K562 (cell line): ENCODE results near the gene PFKFB2. TPM values are rescaled to one million over a fixed set of nuclear protein-coding genes. Genes with fewer than 3 reads are reported as not detected.

Experiments used
- ARNT ChIP-seq, 2 experiments: fragments of 450-650 bp; IDR thresholded peaks; 2 replicates each; pipeline ENCODE4 v1.6.1; 2016; ENCODE audit warnings: mild to moderate bottlenecking in 1 of 2
- ATF1 ChIP-seq, 2 experiments: fragments of 450-650 bp in 1 of 2; IDR thresholded peaks; 2 replicates each; pipeline ENCODE4 v1.6.1; 2016; ENCODE audit warnings: missing compliant biosample characterization in 1 of 2, missing genetic modification characterization in 1 of 2
- FOXA1 ChIP-seq: fragments of 450-650 bp; IDR thresholded peaks from 2 replicates; pipeline ENCODE4 v1.6.1; 2016; ENCODE audit warnings: mild to moderate bottlenecking, borderline replicate concordance
- FOXM1 ChIP-seq, 2 experiments: fragments of 450-650 bp in 1 of 2; sonication (generic) in 1 of 2; formaldehyde crosslinking in 1 of 2; IDR thresholded peaks; 2 replicates each; pipeline versions ENCODE4 v1.6.1 to v1.9.0; 2017 to 2022; ENCODE audit warnings: low read depth in 2 of 2, mild to moderate bottlenecking in 2 of 2, missing genetic modification reagents in 1 of 2, moderate library complexity in 1 of 2
- HIVEP1 ChIP-seq: fragments of 250-450 bp; sonication (Bioruptor Pico); IDR thresholded peaks from 2 replicates; pipeline ENCODE4 v1.4.0; 2020; ENCODE audit warnings: mild to moderate bottlenecking
- IFI16 ChIP-seq: fragments of 250-450 bp; sonication (Bioruptor Pico); IDR thresholded peaks from 2 replicates; pipeline ENCODE4 v2.1.2; 2022; ENCODE audit warnings: mild to moderate bottlenecking, inconsistent platforms
- KLF16 ChIP-seq: IDR thresholded peaks from 2 replicates; pipeline ENCODE4 v1.6.1; 2016; ENCODE audit warnings: antibody characterized with exemption
- MED1 ChIP-seq: sonication (generic); formaldehyde crosslinking; IDR thresholded peaks from 2 replicates; pipeline ENCODE4 v1.8.1; 2023; ENCODE audit warnings: missing genetic modification reagents, borderline replicate concordance
- NFATC3 ChIP-seq: fragments of 450-650 bp; IDR thresholded peaks from 2 replicates; pipeline ENCODE4 v1.6.1; 2017; ENCODE audit warnings: mild to moderate bottlenecking
- POLR2AphosphoS5 ChIP-seq: IDR thresholded peaks from 2 replicates; pipeline ENCODE4 v1.6.1; 2011; ENCODE audit warnings: mild to moderate bottlenecking, low read depth, low read length, moderate library complexity; ENCODE audit not compliant: control insufficient read depth, insufficient read depth
- STAT5B ChIP-seq: fragments of 250-450 bp; sonication (Bioruptor Pico); IDR thresholded peaks from 2 replicates; pipeline ENCODE4 v1.8.0; 2021; ENCODE audit warnings: mild to moderate bottlenecking, inconsistent platforms
- TAF7 ChIP-seq: fragments of 450-650 bp; IDR thresholded peaks from 2 replicates; pipeline ENCODE4 v1.6.1; 2016; ENCODE audit warnings: missing genetic modification characterization, missing compliant biosample characterization
- U2AF2 ChIP-seq: fragments of 200-400 bp; formaldehyde crosslinking; optimal IDR thresholded peaks from 2 replicates; pipeline ENCODE3; 2017; ENCODE audit warnings: low read depth, mild to moderate bottlenecking, low read length
- ZNF354B ChIP-seq: fragments of 250-450 bp; sonication (Bioruptor Pico); IDR thresholded peaks from 2 replicates; pipeline ENCODE4 v1.4.0; 2020
- ZNF445 ChIP-seq: fragments of 250-450 bp; sonication (Bioruptor Pico); IDR thresholded peaks from 2 replicates; pipeline ENCODE4 v1.4.0; 2020; ENCODE audit warnings: low read depth, mild to moderate bottlenecking, moderate library complexity
- ZNF766 ChIP-seq: fragments of 200-800 bp; sonication (Bioruptor generic); conservative IDR thresholded peaks from 2 replicates; pipeline ENCODE4 v1.6.1; 2016; ENCODE audit warnings: missing genetic modification characterization, missing compliant biosample characterization
- polyA plus RNA-seq, 8 experiments: library from polyadenylated mRNA; depleted of rRNA in 4 of 8; stranded (reverse) in 5 of 8; unstranded in 3 of 8; fragments of >200 nt; fragmentation: Nextera tagmentation in 2 of 8; fragmentation: Illumina TruSeq in 1 of 8; extraction: Ambion mirVana in 2 of 8; extraction: Trizol in 1 of 8; gene quantifications; 2 replicates each; pipeline versions ENCODE4 v1.2.1 to v1.2.3, GENCODE V29; 2011 to 2014; ENCODE audit warnings: inconsistent platforms in 1 of 8, missing spikeins in 1 of 8
- total RNA-seq, 7 experiments: library from RNA; depleted of rRNA in 6 of 7; stranded (reverse); fragments of >200 nt in 6 of 7; fragmentation: Illumina TruSeq in 2 of 7; extraction: Trizol in 2 of 7; gene quantifications; 2 replicates each; pipeline versions ENCODE4 v1.2.1 to v1.2.3, GENCODE V29; 2011 to 2021; ENCODE audit warnings: low replicate concordance in 1 of 7
- TF ChIP-seq, protein P1 (sequence below): fragments of 250-450 bp; sonication (Bioruptor Pico); IDR thresholded peaks from 2 replicates; pipeline ENCODE4 v1.5.0; 2021
- TF ChIP-seq, protein P2 (sequence below): sonication (generic); formaldehyde crosslinking; IDR thresholded peaks from 2 replicates; pipeline ENCODE4 v1.8.0; 2022; ENCODE audit warnings: mild to moderate bottlenecking, missing genetic modification reagents
- TF ChIP-seq, protein P3 (sequence below): fragments of 450-650 bp; formaldehyde crosslinking; IDR thresholded peaks from 2 replicates; pipeline ENCODE4 v1.4.0; 2020; ENCODE audit warnings: mild to moderate bottlenecking, moderate library complexity
- TF ChIP-seq, protein P4 (sequence below): fragments of 450-650 bp; formaldehyde crosslinking; IDR thresholded peaks from 2 replicates; pipeline ENCODE4 v1.4.0; 2020; ENCODE audit warnings: mild to moderate bottlenecking, mixed read lengths
- TF ChIP-seq, protein P5 (sequence below): fragments of 150-350 bp; conservative IDR thresholded peaks from 2 replicates; pipeline ENCODE4 v1.6.1; 2014; ENCODE audit warnings: low read length

The PFKFB2 gene
- total and polyA plus RNA-seq, 9 of the 15 experiments (the other 6 are each of a cell fraction or from before 2014, with no cell fraction given), result 6.9 to 26.0 (median 16.4) TPM

DNA sequence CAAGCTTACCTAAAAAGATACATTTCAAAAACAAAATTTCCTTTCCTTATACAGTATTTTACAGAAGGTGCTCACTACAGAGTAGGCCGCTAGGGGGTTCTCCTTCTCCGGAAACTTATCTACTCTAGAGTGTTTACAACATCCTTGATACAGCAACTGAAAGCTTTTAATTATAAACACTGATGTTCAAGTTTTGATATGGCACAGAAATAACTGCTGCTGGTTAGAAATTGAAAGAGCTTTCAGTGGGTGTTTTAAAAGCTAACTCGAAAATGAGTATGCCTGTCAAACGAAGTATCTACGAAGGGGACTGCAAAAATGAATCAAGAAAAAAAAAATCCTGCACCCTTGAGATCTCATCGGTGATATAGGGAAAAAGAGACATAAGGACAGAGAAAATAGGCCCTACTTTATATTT lies 3.1 kb upstream of the PFKFB2 start (continued):
- TF ChIP-seq, protein P1, sequence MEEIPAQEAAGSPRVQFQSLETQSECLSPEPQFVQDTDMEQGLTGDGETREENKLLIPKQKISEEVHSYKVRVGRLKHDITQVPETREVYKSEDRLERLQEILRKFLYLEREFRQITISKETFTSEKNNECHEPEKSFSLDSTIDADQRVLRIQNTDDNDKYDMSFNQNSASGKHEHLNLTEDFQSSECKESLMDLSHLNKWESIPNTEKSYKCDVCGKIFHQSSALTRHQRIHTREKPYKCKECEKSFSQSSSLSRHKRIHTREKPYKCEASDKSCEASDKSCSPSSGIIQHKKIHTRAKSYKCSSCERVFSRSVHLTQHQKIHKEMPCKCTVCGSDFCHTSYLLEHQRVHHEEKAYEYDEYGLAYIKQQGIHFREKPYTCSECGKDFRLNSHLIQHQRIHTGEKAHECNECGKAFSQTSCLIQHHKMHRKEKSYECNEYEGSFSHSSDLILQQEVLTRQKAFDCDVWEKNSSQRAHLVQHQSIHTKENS, result no peak
- no peak for TF ChIP-seq U2AF2
- no peak for TF ChIP-seq FOXA1
- 0 out of 2 replicates have a peak, but pooled peaks have one; percentile 44 for TF ChIP-seq ZNF766 (CRISPR knock-in tag)
- TF ChIP-seq TAF7 (tag), result no peak
- TF ChIP-seq NFATC3, result 0 out of 2 replicates have a peak, but pooled peaks have one; percentile 18
- TF ChIP-seq, protein P2, sequence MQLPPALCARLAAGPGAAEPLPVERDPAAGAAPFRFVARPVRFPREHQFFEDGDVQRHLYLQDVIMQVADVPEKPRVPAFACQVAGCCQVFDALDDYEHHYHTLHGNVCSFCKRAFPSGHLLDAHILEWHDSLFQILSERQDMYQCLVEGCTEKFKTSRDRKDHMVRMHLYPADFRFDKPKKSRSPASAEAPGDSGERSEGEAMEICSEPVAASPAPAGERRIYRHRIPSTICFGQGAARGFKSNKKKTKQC (CRISPR knock-in tag), result no peak
- no peak for TF ChIP-seq ATF1 (CRISPR knock-in tag; IDR thresholded peaks at IDR 0.05)
- TF ChIP-seq ATF1 (tag; IDR thresholded peaks at IDR 0.05), result no peak
- TF ChIP-seq, protein P3, sequence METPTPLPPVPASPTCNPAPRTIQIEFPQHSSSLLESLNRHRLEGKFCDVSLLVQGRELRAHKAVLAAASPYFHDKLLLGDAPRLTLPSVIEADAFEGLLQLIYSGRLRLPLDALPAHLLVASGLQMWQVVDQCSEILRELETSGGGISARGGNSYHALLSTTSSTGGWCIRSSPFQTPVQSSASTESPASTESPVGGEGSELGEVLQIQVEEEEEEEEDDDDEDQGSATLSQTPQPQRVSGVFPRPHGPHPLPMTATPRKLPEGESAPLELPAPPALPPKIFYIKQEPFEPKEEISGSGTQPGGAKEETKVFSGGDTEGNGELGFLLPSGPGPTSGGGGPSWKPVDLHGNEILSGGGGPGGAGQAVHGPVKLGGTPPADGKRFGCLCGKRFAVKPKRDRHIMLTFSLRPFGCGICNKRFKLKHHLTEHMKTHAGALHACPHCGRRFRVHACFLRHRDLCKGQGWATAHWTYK (CRISPR knock-in tag), result no peak
- no peak for TF ChIP-seq MED1 (CRISPR knock-in tag)
- TF ChIP-seq, protein P4, sequence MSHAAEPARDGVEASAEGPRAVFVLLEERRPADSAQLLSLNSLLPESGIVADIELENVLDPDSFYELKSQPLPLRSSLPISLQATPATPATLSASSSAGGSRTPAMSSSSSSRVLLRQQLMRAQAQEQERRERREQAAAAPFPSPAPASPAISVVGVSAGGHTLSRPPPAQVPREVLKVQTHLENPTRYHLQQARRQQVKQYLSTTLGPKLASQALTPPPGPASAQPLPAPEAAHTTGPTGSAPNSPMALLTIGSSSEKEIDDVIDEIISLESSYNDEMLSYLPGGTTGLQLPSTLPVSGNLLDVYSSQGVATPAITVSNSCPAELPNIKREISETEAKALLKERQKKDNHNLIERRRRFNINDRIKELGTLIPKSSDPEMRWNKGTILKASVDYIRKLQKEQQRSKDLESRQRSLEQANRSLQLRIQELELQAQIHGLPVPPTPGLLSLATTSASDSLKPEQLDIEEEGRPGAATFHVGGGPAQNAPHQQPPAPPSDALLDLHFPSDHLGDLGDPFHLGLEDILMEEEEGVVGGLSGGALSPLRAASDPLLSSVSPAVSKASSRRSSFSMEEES (CRISPR knock-in tag), result no peak
- no peak; the same call in 1 of the 2 replicates for TF ChIP-seq KLF16
- TF ChIP-seq, protein P5, sequence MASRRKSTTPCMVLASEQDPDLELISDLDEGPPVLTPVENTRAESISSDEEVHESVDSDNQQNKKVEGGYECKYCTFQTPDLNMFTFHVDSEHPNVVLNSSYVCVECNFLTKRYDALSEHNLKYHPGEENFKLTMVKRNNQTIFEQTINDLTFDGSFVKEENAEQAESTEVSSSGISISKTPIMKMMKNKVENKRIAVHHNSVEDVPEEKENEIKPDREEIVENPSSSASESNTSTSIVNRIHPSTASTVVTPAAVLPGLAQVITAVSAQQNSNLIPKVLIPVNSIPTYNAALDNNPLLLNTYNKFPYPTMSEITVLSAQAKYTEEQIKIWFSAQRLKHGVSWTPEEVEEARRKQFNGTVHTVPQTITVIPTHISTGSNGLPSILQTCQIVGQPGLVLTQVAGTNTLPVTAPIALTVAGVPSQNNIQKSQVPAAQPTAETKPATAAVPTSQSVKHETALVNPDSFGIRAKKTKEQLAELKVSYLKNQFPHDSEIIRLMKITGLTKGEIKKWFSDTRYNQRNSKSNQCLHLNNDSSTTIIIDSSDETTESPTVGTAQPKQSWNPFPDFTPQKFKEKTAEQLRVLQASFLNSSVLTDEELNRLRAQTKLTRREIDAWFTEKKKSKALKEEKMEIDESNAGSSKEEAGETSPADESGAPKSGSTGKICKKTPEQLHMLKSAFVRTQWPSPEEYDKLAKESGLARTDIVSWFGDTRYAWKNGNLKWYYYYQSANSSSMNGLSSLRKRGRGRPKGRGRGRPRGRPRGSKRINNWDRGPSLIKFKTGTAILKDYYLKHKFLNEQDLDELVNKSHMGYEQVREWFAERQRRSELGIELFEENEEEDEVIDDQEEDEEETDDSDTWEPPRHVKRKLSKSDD, result no peak
- no peak for TF ChIP-seq ZNF354B
- peak; percentile 58 for TF ChIP-seq FOXM1 (IDR thresholded peaks at IDR 0.05; ENCODE audit: low read depth)
- no peak for TF ChIP-seq FOXM1 (CRISPR knock-in tag; IDR thresholded peaks at IDR 0.05; ENCODE audit: low read depth)
- no peak for TF ChIP-seq STAT5B (CRISPR knock-in tag)
- no peak for TF ChIP-seq HIVEP1
- no peak for TF ChIP-seq POLR2AphosphoS5
- no peak for TF ChIP-seq IFI16 (CRISPR knock-in tag)
- peak; percentile 21 to 64; a peak in 1 of 4 replicates for TF ChIP-seq ARNT (IDR thresholded peaks at IDR 0.05)
- TF ChIP-seq ZNF445 (CRISPR knock-in tag), result 0 out of 2 replicates have a peak, but pooled peaks have one; percentile 14
